ENCODE measurements around the gene ZNF44. TPM values are rescaled to one million over a fixed set of nuclear protein-coding genes. Genes with fewer than 3 reads are reported as not detected.

ZNF44 gene
- total and polyA plus RNA-seq, 9 donors, result 6.7 to 12.5 (median 7.9) TPM

- Histone ChIP-seq H3K9me3 (replicated peaks; ENCODE audit: control insufficient read depth, low read depth, low read length) (peaks cover 54% of the 10 kb centered on the region), H3K4me1 (ENCODE audit: control insufficient read depth, insufficient read depth, low read length) (no peaks in the 10 kb centered on the region), H3K27ac (ENCODE audit: low read length) (no peak overlapping the region), H3K4me3 (ENCODE audit: low read length) (no peak overlapping the region), H3K27me3 (ENCODE audit: control insufficient read depth, insufficient read depth, low read length) (no peaks in the 10 kb centered on the region), H3K36me3 (ENCODE audit: control insufficient read depth, insufficient read depth, low read length) (peaks cover 5% of the 10 kb centered on the region)
- 79% methylated on average over 37 of the region's 46 CpGs for WGBS (ENCODE audit: insufficient coverage)
- DNase-seq, result no peak
Observed at GRCh38 chr19:12265921-12266704, 28.6 kb downstream of the ZNF44 start.

GRCh38 chr19:12261554-12261953 is 33.1 kb downstream of the ZNF44 start:
- H3K4me1 ChIP-seq (ENCODE audit: control insufficient read depth, insufficient read depth, low read length), result no peaks in the 10 kb centered on the region
- WGBS (ENCODE audit: insufficient coverage), result no CpG with 5 or more reads among the region's 1 CpG
- H3K9me3 ChIP-seq (replicated peaks; ENCODE audit: control insufficient read depth, low read depth, low read length), result peaks cover 30% of the 10 kb centered on the region
- H3K4me3 ChIP-seq (ENCODE audit: low read length), result no peak overlapping the region
- H3K27me3 ChIP-seq (ENCODE audit: control insufficient read depth, insufficient read depth, low read length), result no peaks in the 10 kb centered on the region
- no peak overlapping the region for H3K27ac ChIP-seq (ENCODE audit: low read length)
- no peaks in the 10 kb centered on the region for H3K36me3 ChIP-seq (ENCODE audit: control insufficient read depth, insufficient read depth, low read length)
- no peak for DNase-seq

DNA sequence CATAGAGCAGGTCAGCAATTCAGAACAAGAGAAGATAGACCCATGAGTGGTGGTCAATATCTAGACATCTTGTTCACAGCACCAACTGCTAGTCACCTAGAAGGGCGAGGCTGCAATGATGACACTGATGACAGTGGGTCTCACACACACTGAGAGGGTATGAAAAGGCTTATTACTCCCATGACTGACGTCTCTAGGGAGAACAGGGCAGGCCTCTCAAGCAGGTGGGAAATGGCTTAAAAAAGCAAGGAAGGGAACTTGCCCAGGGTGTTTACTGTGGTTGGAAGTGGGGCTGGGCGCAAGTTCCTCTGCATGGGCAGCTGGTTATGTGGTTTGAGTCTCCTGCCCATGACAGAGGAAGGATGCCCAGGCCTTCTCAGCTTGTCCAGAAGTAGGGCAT is 33.8 kb downstream of the ZNF44 start:
- Histone ChIP-seq H3K4me3 (ENCODE audit: low read length) (no peak overlapping the region), H3K4me1 (ENCODE audit: control insufficient read depth, insufficient read depth, low read length) (no peaks in the 10 kb centered on the region), H3K27me3 (ENCODE audit: control insufficient read depth, insufficient read depth, low read length) (no peaks in the 10 kb centered on the region), H3K9me3 (replicated peaks; ENCODE audit: control insufficient read depth, low read depth, low read length) (peaks cover 23% of the 10 kb centered on the region), H3K27ac (ENCODE audit: low read length) (no peak overlapping the region), H3K36me3 (ENCODE audit: control insufficient read depth, insufficient read depth, low read length) (no peaks in the 10 kb centered on the region)
- DNase-seq, result no peak
- 82% methylated on average over 3 of the region's 3 CpGs for WGBS (ENCODE audit: insufficient coverage)

DNA sequence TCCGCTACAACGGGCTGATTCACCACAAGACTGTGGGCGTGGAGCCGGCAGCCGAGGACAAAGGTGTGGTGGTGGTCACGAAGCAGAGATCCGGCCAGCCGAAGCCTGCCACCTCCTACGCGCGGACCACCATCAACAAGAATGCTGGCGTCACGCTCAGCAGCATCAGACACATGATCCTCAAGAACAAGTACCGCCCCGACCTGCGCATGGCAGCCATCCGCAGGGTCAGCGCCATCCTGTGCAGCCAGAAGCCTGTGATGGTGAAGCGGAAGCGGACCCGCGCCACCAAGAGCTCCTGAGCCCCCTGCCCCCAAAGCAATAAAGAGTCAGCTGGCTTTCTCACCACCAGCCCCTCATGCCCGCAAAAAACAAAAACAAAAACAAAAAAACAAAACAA is 34.4 kb downstream of the ZNF44 start:
- DNase-seq, result no peak
- Histone ChIP-seq H3K4me3 (ENCODE audit: low read length) (no peak overlapping the region), H3K27ac (ENCODE audit: low read length) (no peak overlapping the region), H3K9me3 (replicated peaks; ENCODE audit: control insufficient read depth, low read depth, low read length) (peaks cover 19% of the 10 kb centered on the region), H3K4me1 (ENCODE audit: control insufficient read depth, insufficient read depth, low read length) (no peaks in the 10 kb centered on the region), H3K36me3 (ENCODE audit: control insufficient read depth, insufficient read depth, low read length) (no peaks in the 10 kb centered on the region), H3K27me3 (ENCODE audit: control insufficient read depth, insufficient read depth, low read length) (no peaks in the 10 kb centered on the region)
- WGBS (ENCODE audit: insufficient coverage), result 97% methylated on average over 17 of the region's 23 CpGs

GRCh38 chr19:12255372-12255771 is 39.3 kb downstream of the ZNF44 start:
- WGBS (ENCODE audit: insufficient coverage), result 73% methylated on average over 3 of the region's 3 CpGs
- Histone ChIP-seq H3K36me3 (ENCODE audit: control insufficient read depth, insufficient read depth, low read length) (no peaks in the 10 kb centered on the region), H3K9me3 (replicated peaks; ENCODE audit: control insufficient read depth, low read depth, low read length) (peaks cover 14% of the 10 kb centered on the region), H3K27ac (ENCODE audit: low read length) (no peak overlapping the region), H3K4me1 (ENCODE audit: control insufficient read depth, insufficient read depth, low read length) (no peaks in the 10 kb centered on the region), H3K4me3 (ENCODE audit: low read length) (no peak overlapping the region), H3K27me3 (ENCODE audit: control insufficient read depth, insufficient read depth, low read length) (no peaks in the 10 kb centered on the region)
- no peak for DNase-seq

DNA sequence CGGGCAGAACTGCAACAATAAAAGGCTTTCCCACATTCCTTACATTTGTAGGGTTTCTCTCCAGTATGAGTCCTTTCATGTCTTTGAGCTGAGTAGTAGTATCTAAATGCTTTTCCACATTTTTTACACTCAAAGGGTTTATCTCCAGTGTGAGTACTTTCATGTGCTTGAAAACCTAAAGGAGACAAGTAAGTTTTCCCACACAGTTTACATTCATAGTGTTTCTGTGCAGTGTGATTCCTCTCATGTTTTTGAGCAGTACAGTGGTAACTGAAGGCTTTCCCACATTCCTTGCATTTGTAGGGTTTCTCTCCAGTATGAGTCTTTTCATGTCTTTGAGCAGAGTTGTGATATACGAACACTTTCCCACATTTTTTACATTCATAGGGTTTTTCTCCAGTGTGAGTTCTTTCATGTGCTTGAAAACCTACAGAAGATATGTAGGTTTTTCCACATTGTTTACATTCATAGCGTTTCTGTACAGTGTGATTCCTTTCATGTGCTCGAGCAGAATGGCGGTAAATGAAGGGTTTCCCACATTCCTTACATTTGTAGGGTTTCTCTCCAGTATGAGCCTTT is 47.0 kb downstream of the ZNF44 start:
- no CpG with 5 or more reads among the region's 5 CpGs for WGBS (ENCODE audit: insufficient coverage)
- Histone ChIP-seq H3K4me3 (ENCODE audit: low read length) (no peak overlapping the region), H3K36me3 (ENCODE audit: control insufficient read depth, insufficient read depth, low read length) (peaks cover 12% of the 10 kb centered on the region), H3K4me1 (ENCODE audit: control insufficient read depth, insufficient read depth, low read length) (no peaks in the 10 kb centered on the region), H3K9me3 (replicated peaks; ENCODE audit: control insufficient read depth, low read depth, low read length) (peaks cover 31% of the 10 kb centered on the region), H3K27me3 (ENCODE audit: control insufficient read depth, insufficient read depth, low read length) (no peaks in the 10 kb centered on the region), H3K27ac (ENCODE audit: low read length) (no peak overlapping the region)
- no peak for DNase-seq

DNA sequence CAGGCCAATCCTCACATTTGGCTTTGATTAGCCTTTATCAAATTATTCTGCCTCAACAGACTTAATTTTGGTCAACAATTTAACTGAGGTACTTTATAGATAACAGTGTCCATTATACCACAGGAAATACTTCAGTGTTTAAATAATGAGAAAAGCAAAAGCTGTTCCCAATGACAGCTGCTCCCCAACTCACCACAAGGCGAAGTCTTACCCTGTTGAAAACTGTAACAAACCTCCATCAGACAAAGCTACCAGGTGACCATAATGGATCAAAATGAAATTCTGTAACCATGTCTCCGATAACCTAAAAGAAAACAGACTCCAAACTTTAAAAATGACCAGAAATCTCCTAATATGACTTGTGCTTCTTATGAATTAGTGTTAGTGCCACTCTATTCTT is 50.3 kb downstream of the ZNF44 start:
- no peaks in the 10 kb centered on the region for H3K4me1 ChIP-seq (ENCODE audit: control insufficient read depth, insufficient read depth, low read length)
- H3K4me3 ChIP-seq (ENCODE audit: low read length), result no peak overlapping the region
- H3K27ac ChIP-seq (ENCODE audit: low read length), result no peak overlapping the region
- no CpG with 5 or more reads among the region's 2 CpGs for WGBS (ENCODE audit: insufficient coverage)
- peaks cover 21% of the 10 kb centered on the region for H3K9me3 ChIP-seq (replicated peaks; ENCODE audit: control insufficient read depth, low read depth, low read length)
- peaks cover 10% of the 10 kb centered on the region for H3K36me3 ChIP-seq (ENCODE audit: control insufficient read depth, insufficient read depth, low read length)
- DNase-seq, result no peak
- no peaks in the 10 kb centered on the region for H3K27me3 ChIP-seq (ENCODE audit: control insufficient read depth, insufficient read depth, low read length)

DNA sequence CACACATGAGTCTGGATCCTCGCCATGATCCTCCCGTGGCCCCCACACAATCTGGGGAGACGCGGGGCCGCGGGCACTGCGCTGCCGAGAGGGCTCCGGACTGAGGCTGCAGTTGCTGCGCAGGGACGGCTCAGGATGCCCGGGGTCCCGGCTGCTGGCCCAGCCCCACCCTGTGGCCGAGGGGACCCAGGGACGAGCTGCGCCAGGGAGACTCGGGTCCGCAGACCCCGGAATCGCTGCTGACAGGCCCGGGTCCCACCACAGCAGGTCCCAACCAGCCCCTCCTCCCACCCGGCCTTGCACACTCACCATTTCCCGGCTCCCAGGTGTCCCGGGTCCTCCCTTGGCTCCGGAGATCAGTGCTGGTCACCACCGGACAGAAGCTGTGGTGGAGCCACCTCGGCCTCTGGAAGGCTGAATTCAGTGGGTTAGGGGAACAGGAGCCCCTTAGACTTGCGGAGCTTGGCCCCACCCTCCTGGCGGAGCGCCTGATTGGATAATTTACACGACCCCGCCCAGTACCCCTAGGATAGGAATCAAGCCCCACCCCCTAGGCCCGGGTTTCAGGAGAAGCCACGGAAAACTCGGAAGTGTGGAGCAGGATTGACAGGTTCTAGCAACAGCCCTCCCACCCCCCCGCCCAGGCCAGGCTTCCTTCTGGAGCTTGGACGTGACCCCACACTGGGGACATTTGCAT is 57.4 kb downstream of the ZNF44 start:
- Histone ChIP-seq H3K4me1 (ENCODE audit: control insufficient read depth, insufficient read depth, low read length) (no peaks in the 10 kb centered on the region), H3K27me3 (ENCODE audit: control insufficient read depth, insufficient read depth, low read length) (no peaks in the 10 kb centered on the region), H3K9me3 (replicated peaks; ENCODE audit: control insufficient read depth, low read depth, low read length) (no peaks in the 10 kb centered on the region), H3K27ac (ENCODE audit: low read length) (no peak overlapping the region), H3K4me3 (ENCODE audit: low read length) (no peak overlapping the region), H3K36me3 (ENCODE audit: control insufficient read depth, insufficient read depth, low read length) (peaks cover 7% of the 10 kb centered on the region)
- DNase-seq, result no peak
- WGBS (ENCODE audit: insufficient coverage), result 95% methylated on average over 30 of the region's 37 CpGs

DNA sequence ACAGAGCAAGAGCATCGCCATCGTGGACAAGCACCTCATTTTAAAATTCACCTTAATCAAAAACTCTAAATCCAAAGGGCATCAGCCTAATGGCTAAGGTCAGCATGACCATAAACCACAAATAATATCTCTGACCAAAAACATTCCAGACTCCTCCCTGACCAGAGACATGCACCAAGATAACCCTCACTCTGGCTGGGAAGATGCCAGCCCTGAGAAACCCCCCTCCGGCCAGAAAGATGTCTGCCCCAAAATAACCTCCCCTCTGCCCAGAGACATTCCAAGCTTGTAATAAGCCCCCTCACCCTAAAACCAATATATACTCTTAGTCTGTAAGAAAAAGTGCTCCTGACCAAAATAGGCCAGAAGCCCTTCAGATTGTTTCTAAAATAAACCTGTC is 61.7 kb downstream of the ZNF44 start:
- Histone ChIP-seq H3K36me3 (ENCODE audit: control insufficient read depth, insufficient read depth, low read length) (peaks cover 11% of the 10 kb centered on the region), H3K9me3 (replicated peaks; ENCODE audit: control insufficient read depth, low read depth, low read length) (peaks cover 4% of the 10 kb centered on the region)
- 72% methylated on average over 2 of the region's 3 CpGs for WGBS (ENCODE audit: insufficient coverage)

More for the DNA sequence above, 61.7 kb downstream of the ZNF44 start:
- Histone ChIP-seq H3K4me1 (ENCODE audit: control insufficient read depth, insufficient read depth, low read length) (no peaks in the 10 kb centered on the region), H3K27me3 (ENCODE audit: control insufficient read depth, insufficient read depth, low read length) (no peaks in the 10 kb centered on the region), H3K27ac (ENCODE audit: low read length) (no peak overlapping the region), H3K4me3 (ENCODE audit: low read length) (no peak overlapping the region)
- DNase-seq, result no peak
